Stimulated activated CD8-positive, alpha-beta memory T cell treated with anti-CD3 and anti-CD28 coated beads, Interleukin-12 subunit alpha, Interleukin-12 subunit beta, amount 100 ng/mL, for 24 hours (primary cell): ENCODE data around the gene LINS1.

ENCODE experiments used
- DNase-seq: peaks from one replicate; pipeline ENCODE4 v3.0.0-alpha.2; 2020; ENCODE audit errors: extremely low read depth

The LINS1 gene

DNA sequence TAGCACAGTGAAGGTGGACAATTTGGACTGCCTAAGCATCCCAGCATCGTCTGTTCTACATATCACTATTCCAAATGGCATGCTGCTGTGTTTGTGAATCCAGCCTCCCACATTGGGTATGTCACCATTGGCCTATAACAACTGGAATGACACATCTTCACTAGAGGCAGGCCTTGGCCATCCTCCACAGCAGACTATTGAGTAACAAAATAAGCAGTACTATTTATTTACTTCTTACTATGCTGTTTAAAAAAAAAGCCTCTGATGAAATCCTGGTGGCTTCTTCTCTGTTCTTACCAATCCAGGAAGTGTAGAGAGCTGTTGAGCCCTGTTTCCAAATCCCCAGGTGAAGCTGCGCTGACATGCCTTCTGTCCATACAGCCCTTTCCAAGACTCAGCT, 42.7 kb downstream of the LINS1 start:
- no peak for DNase-seq

DNA sequence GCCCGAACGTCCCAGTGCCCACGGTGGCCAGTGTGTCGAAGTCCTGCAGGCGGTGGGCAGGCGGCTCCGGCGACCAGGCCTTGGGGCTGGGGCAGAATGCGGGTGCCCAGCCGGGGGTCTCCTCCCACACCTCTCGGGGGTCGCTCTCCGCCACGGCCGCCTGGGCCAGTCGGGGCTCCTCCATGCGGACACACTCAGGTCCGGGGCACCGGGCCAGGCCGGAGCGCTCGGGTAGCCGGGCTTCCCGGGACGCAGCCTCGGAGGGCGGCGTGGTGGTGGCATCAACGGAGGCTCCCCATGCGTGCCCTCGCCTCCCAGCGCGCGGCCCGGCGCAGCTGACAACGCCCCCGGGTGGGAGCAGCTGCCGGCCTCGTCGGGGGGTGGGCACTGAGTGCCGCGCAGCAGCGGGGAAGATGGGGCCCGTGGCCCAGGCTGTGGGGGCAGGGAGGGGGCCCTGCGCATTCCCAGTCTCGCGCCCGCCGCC, 43.2 kb downstream of the LINS1 start:
- DNase-seq: no peak

GRCh38 chr15:100553468-100553867, 48.5 kb downstream of the LINS1 start:
- DNase-seq: no peak

DNA sequence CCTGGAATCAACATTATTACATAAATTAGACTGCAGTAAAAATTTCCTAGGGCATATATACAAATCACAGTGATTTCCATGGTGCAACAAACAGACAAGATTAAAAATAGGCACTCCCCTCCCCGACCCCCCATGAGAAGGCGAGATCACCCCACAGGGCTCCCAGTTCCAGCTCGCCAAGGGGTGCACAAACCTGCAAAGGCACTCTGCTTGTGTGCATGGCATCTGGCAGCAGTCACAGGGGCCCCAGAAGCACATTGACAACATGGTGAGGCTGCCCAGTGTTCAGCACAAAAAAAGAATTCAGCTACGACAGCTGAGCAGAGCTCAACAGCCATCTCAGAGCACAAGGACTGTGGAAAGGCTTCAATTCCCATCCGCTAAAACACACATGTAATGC, 54.0 kb downstream of the LINS1 start:
- DNase-seq: no peak

DNA sequence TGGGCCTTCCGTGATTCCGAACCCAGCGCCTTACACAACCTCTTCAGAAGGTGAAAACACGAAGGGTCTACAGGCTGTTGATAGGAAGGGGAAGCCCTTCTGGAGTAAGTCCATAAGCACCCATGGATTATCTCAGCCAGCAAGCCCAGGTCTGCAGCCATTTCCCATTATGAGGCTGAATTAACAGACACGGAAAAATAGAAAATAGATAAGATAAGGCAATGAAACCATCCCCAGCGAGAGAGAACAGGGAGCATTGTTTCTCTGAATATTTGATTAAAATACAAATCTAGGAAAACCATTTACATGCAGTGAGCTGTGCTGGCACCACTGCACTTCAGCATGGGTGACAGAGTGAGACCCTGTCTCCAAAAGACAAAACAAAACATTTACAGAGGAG, 57.0 kb downstream of the LINS1 start:
- no peak for DNase-seq

DNA sequence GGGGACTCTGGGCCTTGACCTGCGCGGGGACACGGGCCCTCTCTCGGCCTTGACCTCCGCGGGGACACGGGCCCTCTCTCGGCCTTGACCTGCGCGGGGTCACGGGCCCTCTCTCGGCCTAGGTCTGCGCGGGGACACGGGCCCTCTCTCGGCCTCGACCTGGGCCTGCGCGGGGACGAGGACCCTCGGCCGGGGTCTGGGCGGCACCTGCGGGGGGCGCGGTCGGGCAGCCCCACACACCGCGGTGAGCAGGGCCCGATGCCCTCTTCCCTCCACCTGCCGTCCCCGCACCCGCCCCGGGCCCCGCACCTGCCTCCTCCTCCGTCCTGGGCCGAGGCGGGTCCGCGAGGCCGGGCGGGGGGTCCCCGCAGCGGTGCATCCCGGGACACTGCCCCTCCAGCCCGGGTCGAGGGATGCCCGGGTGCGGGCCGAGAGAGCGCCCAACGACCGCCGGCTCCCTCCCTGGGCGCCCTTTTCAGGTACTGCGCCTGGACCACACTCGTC, 57.6 kb downstream of the LINS1 start:
- DNase-seq: no peak

- DNase-seq: no peak
These were observed 59.7 kb downstream of the LINS1 start for GRCh38 chr15:100542290-100542689.

- DNase-seq: no peak
These were observed 64.7 kb downstream of the LINS1 start for GRCh38 chr15:100537331-100537730.

DNA sequence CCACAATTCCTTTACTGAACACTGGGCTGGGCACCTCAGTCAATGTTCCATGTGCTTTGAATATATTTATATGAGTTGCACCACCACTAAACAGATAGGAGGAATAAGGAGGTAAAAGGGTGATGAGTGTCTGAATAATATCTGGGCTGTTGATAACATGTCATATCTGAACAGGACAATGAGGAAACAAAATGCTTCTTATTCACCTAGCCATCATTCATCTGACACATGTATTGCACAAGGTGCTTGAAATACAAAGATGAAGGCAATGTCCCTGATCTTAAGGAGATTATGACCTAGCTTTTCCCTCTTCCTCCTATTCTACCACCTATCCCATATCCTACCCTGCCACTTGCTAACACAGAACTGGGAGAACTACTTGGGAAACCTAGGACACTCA, 65.3 kb downstream of the LINS1 start:
- DNase-seq: no peak

DNA sequence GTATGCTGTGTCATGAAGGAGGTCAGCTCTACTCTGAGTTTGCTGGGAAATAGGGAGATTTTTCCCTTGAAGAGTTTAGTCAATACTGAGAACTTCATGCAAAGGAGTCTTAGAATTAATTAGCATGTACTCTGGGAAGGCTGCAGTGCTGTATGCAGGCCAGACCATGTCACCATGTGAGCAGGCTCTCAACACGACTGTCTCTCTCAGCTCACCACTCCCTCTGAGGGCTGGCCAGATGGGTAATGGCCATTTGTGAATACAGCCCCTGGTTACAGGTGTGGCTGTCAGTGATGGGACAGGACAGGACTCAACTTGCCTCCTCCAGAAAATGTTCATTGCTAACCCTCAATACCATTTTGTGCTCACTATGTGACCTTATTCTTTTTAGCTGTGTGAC, 68.1 kb downstream of the LINS1 start:
- no peak for DNase-seq

GRCh38 chr15:100531823-100532327, 70.1 kb downstream of the LINS1 start:
- DNase-seq: no peak

DNA sequence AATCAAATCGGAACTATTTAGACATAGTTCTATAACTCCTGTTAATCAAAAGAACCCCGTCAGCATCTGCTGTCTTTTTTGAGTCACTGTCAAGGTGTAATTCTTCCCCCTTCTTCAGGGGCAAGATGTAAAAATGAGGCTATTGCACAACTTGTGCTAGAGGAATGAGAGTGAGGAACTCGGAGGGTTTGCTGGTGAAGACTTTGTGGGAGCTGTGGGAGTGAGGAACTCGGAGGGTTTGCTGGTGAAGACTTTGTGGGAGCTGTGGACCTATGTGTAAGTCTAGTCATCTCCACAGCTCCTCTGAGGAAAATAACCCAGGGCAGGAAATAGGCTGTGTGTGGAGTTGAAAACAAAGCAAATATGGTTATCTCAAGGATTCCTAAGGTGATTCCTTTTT, 70.8 kb downstream of the LINS1 start:
- no peak for DNase-seq

DNA sequence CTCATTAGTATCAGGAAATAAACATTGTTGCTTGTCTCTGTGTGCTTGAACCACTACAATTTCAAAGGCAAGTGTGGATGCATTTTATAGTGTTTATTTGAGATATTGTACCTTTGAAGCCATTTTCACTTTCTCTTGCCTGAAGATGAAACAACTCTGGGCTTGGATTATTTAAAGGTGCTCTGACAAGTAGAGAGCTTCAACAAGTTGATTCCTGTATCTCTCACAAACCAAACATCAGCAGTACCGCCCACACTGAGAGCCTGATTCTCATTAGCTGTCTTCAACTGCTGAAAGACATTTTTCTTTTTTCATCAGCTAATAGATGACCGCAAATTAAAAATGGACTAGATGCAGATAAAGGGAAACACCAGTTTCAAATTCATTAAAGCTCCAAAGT, 72.4 kb downstream of the LINS1 start:
- no peak for DNase-seq

DNA sequence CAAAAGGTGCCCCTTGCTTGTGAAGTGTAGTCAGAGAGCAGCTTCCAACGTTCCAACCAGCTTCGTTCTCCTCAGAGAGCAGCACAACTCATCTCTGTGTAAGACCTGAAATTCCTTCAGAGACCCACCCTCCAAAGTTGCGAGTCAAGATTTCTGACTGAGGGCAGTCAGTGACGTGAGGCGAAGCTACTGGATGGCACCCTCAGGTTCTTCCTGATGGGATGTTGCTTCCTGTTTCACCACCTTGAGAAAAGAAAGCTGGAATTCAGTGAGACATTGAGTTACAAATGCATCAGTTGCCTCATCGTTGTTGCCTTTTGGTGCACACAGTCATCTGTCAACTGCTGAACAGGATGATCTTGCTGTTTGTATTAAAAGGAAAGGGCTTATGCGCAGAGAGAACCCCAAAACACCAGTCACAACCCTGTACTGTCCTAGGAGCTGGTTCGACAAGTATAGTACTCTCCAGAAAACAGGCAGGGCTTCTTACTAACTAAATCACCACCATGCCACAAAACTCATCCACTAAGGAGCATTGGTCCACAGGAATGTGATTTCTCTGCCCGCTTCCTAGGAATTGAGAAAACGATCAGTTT, 73.1 kb downstream of the LINS1 start, which contains the start of gene CERS3:
CERS3 (minus strand) TSS at position 118 of the 596 bp plus-strand sequence. CDS start 27,101 bp downstream, outside the sequence.
- no peak for DNase-seq

DNA sequence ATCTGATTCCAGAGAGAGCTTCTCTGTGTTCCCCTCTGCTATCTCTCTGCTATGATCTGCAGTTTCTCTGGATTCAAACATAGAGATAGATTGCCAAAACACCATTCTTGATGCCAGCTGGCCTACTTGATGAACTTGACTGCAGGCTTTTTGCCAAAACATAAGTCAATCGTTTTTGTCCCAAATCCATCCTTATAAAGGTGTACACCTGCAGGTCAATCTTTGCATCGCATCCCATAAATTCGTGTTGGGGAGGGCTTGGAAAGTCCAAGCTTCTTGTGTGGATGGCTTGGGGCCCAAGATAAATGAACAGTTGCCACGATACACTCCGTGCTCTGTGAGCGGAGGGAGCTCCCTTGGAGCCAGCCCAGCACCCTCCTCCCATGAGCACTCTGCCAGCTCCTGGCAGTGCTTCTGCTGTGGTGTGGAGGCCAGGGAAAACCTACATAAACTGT, 75.9 kb downstream of the LINS1 start:
- DNase-seq: no peak

DNA sequence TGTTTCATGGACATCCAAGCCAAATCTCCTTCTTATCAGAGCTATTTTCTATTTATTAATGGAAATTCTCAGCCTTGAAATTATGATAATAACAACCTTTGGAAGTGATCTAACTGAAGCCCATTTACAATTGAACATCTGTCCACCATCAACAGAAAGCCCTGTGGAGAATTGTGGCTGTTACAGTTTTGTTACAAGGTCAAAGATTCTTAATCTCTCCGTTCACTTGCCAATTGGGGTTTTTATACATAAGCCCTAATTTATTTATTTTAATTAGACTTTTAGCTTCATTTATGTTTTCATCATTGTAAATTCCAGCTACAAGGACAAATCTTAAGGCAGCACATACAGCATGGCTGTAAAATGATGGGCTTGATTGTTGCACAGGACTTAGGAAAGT, 76.5 kb downstream of the LINS1 start:
- DNase-seq: no peak

GRCh38 chr15:100524326-100524725, 77.7 kb downstream of the LINS1 start:
- no peak for DNase-seq

GRCh38 chr15:100521907-100522306, 80.1 kb downstream of the LINS1 start:
- no peak for DNase-seq

DNA sequence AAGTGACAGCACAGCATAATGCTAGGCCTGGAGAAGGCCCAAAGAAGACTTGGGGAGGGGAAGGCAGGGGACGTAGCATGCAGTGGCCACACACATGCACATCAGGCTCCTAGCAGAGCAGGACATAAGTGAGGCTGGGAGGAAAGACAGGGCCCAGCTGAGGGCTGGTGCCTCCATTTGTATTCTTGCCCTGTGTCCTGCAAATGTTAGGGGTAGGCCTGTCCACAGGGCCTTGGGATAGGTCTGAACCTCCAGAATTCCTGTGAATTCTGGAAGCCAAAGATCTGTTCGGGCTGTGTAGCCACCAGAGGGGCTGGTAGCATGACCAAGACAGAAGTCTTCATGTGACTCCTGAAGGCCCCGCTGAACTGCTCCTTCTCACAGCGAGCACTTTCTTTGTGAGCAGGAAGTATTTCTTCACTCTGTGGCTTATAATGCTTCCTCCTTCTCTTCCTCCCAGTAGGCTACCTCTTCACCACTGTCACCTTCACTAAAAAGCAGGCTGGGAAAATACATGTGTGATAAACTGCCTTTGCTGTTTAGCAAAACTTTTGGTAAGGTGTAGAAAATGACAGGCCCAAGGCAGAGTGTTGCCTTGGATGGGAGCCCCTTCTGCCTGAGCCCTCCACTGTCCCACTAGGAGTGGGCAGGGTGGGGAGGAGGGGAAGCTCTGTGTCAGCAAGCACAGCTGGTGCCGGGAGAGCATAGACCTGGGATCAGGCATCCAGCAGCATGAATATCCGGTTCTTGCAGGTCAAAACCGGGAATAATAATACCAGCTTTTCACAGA, 81.7 kb downstream of the LINS1 start:
- DNase-seq: no peak

GRCh38 chr15:100517846-100518245, 84.1 kb downstream of the LINS1 start:
- DNase-seq: no peak
